ENCODE measurements around the gene COG7.

DNA sequence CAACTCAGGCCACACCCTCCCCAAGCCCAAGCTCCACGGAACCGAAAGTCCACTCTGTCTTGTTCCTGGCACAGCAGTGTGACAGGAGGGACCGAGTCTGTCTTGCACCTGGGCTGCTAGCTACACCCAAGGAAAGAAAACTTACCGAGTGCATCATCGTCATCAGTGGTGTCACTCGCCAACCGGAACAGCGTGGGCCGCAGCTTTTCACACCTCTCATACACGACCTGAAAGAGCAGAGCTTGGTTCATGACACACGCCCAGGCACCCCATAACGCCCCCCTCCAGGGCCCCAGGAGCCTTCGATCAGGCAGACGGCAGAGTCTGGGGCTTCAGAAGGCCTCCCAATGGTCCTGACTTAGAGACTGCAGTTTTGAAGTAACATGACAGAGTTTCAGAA is 29.8 kb upstream of the COG7 start:
- TF ChIP-seq, protein P1, sequence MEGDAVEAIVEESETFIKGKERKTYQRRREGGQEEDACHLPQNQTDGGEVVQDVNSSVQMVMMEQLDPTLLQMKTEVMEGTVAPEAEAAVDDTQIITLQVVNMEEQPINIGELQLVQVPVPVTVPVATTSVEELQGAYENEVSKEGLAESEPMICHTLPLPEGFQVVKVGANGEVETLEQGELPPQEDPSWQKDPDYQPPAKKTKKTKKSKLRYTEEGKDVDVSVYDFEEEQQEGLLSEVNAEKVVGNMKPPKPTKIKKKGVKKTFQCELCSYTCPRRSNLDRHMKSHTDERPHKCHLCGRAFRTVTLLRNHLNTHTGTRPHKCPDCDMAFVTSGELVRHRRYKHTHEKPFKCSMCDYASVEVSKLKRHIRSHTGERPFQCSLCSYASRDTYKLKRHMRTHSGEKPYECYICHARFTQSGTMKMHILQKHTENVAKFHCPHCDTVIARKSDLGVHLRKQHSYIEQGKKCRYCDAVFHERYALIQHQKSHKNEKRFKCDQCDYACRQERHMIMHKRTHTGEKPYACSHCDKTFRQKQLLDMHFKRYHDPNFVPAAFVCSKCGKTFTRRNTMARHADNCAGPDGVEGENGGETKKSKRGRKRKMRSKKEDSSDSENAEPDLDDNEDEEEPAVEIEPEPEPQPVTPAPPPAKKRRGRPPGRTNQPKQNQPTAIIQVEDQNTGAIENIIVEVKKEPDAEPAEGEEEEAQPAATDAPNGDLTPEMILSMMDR (IDR thresholded peaks at IDR 0.05), result no peak
- TF ChIP-seq ZFX (IDR thresholded peaks at IDR 0.05; ENCODE audit: borderline replicate concordance), result no peak

Data from 22Rv1 (cell line).